ENCODE measurements around the gene SNCA.

Gene SNCA

DNA sequence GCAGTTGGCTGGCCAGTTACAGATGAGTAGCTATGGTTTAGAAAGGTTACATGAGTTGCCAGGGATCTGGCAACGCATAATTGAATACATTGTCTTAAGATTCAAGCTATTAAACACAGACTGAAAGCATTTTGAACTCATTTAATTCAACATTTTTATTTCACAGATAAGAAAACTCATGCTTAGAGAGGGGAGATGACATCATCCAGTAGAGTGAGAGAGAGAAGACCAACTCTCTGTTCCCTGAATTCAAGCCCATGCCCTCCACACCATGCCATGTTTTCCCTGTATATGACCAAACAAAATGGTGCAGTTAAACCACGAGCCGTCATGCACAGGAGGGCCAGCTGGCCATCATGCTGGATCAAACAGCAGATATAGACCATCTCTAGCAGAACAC, 22.6 kb downstream of the SNCA start:
- DNase-seq (ENCODE audit: low spot score), result no peak

DNA sequence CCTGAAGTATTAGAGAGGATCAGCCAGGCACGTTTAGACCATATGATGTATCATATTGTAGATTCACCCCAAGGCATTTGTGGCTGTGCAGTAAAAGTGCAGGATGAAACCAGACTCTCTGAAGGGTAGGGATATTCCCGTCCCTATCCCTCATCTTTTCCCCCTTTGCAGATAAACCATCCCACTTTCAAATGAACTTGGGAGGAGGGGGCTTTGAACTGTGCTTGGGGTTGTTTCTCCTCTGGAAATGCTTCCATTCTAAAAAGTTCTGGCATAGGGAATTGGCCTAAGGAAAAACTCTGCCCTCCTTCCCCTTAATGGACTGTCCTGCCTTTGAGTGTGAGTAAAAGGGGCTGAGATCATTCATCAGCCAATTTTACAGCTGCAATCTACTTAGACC, 23.8 kb downstream of the SNCA start:
- no peak for DNase-seq (ENCODE audit: low spot score)

DNA sequence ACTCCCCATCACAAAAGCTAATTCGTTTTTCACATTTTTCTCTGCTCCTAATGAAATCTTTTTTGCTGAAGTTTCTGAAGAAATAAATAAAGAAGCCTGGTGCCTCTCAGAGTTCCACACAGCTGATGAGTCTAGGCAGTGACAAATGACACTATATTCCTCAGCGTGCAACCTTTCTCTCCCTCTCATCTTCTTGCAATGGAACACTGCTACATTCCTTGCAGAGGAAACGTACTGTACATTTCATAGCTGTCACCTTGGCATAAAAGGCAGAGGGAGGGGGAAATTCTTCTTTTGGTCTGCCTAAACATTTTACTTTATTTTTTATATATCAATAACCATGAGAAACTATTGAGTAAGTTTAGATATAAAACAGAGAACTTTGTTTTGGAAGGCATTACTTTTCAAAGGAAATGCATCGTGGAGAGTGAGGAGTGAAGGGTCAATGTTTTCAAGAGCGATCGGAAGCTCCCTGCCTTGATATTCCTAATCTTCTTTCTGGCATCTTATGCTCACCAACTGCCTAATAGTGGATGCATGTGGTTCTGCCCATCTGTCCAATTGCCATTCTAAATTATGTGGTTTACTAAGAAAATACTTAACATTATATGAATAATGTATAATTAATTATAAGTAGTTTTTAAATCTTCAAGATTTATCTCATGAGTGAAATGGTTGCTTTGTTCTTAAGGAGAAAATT, 29.4 kb downstream of the SNCA start:
- no peak for DNase-seq (ENCODE audit: low spot score)

DNA sequence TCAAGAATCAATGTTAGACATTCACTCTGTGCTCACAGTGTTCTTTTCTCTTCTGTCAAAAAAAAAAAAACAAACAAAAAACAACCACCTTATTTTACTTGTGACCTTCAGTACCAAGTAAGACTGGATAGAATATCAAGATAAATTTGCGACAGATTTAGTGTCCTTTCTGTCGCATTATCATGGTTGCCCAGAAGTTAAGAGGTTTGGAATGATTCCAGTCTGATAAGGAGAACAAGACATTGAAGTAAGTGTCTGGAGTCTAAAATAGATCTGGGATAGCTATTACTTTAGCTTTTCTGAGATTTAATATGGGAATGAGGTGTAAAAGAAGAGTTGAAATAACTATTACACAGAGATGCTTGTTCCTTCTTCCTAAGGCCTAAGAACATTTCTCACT, 31.7 kb downstream of the SNCA start:
- no peak for DNase-seq (ENCODE audit: low spot score)

DNA sequence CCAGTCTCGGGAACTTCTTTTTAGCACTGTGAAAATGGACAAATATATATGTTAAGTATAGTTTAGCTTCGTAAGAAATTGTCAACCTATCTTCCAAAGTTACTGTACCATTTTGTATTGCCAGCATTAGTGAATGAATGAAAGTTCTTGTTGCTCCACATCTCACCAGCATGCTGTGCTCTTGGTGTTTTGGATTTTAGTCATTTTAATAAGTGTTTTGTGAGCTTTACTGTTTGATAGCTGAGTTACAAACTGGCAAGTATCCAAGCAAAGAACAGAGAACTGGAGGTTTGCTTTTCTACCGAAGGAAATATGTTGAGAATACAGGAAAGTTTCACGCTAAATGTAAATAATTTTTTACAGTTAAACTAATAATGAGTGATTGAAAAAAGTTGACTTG, 33.0 kb downstream of the SNCA start:
- no peak for DNase-seq (ENCODE audit: low spot score)

DNA sequence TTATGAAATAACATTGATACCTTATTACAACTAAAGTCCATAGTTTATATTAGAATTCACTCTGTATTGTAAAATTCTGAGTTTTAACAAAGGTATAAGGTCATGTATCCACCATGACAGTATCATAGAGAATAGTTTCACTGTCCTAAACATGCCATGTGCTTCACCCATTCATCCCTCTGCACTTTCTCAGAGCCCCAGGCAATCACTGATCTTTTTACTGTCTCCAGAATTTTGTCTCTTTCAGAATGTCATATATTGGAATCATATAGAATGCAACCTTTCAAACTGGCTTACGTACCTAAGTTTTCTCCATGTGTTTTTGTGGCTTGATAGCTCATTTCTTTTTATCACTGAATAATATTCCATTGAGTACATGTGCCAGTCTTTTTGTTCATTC, 33.9 kb downstream of the SNCA start:
- DNase-seq (ENCODE audit: low spot score), result no peak

DNA sequence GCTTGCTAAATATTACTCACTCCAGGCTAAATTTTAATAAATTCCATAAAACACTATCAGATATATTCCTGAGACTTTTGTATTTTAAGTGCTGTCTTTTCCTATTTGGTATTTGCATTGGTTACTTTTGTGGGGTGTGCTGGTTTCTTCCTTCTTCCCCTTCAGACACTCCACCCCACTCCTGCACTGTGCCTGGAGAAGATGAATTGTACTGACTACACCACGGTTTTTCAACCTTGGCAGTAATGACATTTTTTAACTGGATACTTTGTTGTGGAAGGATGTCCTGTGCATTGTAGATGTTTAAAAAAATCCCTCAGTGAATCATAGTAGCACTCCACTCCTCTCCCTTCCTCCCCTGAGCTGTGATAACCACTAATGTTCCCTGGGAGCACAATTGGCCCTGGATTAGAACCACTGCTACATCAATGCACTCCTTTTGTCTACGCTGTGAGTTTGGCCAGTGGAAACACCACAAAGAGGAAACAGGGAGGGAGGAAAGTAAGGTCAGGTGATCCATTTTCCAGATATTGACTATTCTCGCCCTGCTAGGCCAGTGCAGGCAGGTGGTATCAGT, 36.3 kb downstream of the SNCA start:
- no peak for DNase-seq (ENCODE audit: low spot score)

DNA sequence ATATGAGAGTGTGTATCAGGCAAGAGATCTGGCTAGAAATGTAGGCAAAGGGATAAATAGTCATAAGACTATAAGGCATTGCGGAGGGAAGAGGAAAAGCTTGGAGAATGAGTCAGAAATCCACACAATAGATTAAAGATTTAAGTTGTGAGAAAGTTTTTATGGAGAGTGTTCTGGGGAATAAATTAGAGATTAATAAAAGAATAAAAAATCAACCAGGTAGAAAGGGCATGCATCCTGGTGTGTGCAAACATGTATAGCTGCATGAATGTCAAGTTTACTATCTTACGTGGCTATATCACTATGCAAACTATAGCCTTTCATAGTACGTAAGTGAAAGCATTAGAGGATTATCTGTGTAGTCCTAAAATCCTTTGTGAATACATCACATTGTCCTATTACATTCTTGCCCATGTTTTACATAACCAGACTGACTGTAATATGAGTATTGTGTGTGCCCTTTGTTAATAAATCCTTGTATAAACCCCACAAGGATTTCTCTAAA, 36.9 kb downstream of the SNCA start:
- no peak for DNase-seq (ENCODE audit: low spot score)

DNA sequence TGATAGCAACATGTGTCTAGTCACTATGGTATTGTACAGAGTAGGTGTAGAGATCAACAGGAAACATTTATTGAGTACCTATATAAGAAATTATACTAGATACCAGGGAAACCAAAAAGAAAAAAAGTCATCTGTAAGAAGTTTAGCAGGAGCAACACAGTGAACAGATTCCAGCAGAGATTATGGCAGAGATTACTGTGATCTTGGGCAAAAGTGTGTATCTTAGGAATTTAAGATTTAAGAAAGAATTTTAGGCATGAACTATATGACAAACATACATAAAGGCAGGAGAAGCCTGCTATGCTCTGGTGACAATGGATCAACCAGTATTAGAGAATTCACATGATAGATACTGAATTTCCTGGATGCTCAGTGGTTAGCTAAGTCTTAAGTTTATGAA, 37.9 kb downstream of the SNCA start:
- DNase-seq (ENCODE audit: low spot score), result no peak

DNA sequence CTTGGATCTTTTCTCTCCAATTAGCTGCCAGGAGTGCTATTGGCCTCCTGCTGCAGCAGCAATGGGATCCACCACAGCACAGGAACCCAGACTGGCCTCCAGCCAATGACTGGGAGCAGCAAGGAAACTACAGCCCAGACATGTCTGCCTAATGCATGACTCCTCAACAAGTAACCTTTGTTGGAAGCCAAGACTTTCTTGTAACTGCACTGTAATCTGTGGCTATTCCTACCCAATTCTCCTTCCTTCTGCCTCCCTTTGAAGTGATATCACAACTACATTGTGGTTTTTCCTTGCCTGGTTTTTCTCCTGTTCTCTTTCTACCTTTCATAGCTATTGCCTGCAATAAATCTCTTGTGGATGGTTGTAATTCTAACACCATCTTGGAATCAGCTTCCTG, 39.8 kb downstream of the SNCA start:
- DNase-seq (ENCODE audit: low spot score), result no peak

DNA sequence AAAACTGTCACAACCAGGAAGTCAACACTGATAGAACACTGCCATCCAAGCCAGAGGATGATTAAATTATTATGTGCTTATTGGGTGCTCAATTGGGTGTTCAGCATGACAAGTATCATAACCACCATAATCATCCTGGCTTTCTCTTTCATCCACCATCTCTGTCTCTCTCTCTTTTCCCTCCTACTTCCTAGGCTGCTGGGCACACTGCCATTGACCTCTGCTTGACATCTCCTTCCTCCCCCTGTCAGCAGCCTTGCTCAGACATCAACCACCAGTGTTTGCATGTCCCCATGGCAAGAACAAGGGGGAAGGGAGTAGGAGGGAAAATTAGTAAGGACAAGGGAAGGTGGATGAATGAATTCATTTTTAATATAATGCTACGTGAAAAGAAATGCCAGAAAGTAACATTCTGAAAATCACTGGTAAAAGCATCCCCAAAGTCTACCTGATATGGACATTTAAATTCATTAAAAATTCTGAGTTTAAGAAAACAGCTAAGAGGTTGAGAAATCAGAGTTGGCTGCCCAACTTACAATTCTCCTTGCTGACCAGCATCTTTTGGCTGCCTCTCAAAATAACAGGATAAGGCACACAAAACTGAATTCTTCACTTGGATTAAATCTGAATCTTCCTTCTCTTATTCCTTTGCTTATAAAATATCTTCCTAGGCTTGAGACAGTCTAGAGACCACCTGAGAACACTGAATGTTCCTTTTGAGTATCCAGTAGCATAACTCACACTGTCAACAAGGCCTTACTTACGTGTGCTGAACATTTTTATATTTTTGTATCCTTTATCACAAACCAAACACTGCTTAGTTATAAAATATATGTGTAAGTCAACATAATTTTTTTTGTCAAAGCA, 48.5 kb downstream of the SNCA start:
- DNase-seq (ENCODE audit: low spot score), result no peak

DNA sequence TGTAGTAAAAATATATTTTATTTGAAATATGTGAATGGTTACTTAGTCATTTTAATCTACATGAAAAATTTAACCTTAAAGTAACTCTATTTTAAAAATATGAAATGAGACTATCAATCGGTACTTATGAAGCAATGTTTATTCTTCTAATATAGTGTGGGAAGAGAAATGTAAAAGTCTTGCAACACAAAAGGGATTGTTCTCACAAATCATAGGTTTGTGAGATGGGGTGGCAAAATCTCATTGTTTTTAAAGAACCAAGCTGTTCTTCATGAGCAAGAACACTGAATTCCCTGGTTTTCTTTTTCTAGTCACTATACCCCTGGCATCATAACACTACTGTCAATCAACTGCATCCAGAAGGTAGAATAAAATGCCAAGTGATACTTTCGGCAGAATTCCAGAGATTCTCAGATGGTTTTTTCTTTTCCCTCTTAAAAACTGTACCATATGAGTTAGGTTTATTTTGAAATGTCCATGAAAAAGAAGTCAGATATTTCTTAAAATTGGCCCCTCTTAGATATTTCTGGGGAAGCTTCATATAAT, 52.2 kb downstream of the SNCA start:
- DNase-seq (ENCODE audit: low spot score), result no peak

DNA sequence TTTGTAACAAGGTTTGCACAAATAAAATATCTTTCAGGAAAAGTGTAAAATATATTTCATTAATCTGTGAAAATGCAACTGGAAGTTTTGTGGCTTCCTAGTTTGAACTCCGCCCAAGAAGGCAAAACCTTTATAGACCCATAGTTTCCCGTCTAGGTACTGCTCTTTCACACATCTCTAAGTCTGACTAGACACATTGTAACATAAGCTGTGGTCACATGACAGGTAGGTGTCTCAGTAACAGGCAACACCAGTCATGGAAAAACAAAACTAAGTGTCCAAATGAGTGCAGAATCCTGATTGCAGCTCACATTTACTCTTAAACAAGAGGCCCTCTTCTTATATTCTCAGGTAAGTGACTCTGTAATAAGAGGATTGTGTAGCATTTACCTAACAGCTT, 55.6 kb downstream of the SNCA start:
- no peak for DNase-seq (ENCODE audit: low spot score)

DNA sequence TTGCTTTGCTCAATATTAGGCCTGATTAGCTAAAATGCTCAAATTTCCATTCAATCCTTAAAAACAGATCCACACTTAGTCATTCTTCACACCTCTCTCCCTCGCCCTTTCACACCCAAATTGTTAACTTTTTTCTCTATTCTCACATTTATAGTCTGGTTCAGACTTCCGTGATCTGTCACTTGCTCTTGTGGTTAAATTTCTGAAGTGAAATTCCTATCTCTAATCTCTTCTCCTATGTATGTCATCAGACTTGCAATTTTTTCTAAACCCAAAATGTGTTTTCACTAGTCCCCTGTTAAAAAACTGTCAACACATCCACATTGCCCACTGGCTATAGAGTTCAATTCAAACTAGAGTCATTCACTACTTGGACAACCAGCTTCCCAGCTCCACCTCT, 63.2 kb downstream of the SNCA start:
- no peak for DNase-seq (ENCODE audit: low spot score)

DNA sequence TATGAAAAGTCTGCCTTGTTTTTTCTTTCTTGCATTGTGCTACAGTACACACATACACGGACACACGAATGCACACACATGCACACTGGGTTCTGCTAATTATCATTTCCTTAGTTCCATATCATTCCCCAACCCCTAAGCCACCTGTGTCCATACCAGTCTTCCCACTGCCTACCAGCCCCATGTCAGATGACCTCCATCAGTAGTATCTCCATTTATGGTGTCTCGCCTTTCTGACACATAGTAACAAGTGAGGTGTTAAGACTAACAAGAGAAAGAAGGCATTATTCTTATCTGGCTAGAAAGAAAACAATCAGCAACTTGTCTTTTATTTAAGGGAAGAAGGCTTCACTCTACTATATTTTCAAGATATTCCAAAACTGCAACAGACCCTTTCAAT, 67.1 kb downstream of the SNCA start:
- DNase-seq (ENCODE audit: low spot score), result no peak

DNA sequence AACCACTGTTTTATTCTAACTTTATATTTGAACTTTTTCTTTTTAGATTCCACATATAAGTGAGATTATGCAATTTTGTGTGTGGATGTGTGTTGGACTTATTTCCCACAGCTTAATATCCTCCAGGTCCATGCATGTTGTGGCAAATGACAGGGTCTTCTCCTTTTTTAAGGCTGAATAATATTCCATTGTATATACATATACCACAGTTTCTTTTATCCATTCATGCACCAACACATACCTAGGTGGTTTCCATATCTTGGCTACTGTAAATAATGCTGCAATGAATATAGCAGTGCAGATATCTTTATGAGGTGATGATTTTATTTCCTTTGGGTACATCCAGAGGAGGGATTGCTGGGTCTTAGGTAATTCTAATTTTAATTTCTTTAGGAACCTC, 69.0 kb downstream of the SNCA start:
- DNase-seq (ENCODE audit: low spot score), result no peak

DNA sequence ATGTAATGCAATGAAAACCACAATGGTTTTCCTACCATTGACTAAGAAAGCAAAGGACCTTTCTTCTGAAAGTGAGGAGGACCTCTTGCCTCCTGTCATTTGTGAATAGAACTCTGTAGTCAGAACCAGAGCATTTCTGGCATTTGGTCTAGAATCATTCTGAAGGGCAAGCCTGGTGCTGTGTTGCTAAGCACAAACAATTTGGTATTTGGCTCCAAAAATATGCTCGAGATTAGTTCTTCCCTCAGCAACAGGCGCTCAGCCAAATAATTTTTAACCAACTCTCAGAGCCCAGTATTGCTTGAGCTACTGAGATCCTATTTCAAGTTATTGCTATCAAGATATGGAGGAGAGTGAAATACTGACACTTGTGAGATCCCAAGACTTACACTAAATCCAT, 71.0 kb downstream of the SNCA start:
- DNase-seq (ENCODE audit: low spot score), result no peak

DNA sequence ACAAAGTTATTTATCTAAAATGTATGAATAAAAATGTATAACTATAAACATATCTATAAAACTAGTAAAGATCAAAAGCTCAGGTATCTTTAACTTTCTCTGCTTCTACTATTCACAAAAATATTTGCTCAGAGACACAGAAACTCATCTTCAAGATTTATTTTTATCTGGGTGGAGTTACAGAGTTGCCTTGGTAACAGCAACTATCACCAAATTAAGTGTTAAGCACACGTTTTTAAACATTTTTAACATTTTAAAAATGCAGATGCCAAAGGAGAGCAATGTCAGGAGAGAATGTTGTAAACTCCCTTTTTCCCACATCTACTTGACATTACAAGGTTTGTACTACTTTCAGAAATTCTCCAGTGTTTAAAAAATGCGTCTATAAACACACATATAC, 71.4 kb downstream of the SNCA start:
- DNase-seq (ENCODE audit: low spot score), result no peak

DNA sequence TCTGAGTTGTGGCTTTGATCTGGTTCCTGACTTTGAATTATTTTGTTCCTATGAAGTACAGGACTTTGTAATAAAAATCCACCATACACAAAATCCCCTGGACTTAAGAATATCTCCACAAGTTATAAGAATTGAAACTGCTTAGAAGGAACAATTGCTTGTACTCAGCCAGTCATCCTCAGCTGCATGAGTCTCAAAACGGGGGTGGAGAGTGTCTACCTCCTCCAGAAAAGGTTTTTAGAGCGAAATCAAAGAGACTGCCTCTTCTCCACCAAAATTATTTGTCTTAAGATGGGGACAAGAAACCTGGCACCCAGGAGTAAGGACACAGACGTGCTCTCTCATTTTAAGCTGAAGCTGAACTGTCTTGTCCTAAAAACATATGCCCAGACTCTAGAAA, 74.7 kb downstream of the SNCA start:
- no peak for DNase-seq (ENCODE audit: low spot score)

DNA sequence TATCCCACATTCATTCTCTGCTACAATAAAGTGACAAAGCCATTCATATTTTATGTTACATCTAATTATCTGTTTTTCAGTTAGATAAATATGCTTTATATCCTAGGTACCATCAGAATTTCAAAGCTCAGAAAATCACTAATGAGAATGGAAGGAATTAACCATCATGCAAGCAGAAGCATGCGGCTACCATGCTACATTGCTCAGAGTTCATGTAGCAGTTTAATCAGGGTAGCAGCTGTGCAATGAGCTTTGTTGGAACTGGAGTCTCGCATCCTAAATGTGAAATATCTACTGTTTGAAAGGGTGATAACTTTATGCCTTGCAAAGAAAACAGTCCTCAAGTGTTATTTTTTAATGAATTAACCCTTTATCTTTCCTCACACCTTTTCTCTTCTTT, 77.5 kb downstream of the SNCA start:
- no peak for DNase-seq (ENCODE audit: low spot score)

DNA sequence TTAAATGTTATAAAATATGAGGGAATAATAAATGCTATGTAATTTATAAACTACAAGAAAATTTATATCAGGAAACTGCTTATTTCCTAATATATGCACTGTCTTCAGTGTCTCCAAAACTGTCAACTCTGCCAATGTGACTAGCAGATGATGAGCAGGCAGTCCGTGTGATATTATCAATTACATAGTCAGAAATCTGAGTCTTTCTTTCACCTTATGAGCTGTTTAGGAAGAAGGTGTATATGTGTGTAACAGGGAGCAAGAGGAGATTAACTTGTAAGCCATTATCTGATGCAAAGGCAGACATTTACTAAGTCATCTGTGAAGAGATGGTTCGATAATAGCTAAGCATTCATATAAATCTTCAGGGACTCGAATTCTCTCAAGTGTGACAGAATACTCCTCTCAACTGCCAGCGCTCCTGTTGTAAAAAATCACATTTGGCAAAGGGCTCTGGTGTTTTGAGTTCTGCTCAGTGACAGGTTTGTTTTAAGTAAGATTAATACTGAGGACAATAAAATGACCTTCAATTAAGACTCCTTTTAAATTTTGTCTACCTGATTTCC, 79.7 kb downstream of the SNCA start:
- no peak for DNase-seq (ENCODE audit: low spot score)

DNA sequence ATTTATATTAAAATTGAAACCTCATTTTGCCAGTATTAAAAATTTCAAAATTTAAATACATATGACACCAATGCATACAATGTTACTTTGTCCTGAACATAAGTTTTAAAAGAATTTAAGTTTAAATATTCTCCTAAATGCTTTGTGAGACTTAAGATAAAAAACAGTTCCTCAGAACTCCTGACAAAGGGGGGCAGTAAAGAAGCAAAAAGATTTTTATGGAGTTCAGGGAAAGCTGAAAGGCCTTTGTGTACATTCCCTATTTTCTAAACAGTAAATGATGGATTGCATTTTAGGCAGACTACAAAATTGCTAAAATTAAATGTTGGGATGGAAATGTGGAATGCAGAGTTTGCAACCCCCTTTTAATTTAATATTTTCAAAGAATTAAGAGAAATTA, 81.7 kb downstream of the SNCA start:
- no peak for DNase-seq (ENCODE audit: low spot score)

DNA sequence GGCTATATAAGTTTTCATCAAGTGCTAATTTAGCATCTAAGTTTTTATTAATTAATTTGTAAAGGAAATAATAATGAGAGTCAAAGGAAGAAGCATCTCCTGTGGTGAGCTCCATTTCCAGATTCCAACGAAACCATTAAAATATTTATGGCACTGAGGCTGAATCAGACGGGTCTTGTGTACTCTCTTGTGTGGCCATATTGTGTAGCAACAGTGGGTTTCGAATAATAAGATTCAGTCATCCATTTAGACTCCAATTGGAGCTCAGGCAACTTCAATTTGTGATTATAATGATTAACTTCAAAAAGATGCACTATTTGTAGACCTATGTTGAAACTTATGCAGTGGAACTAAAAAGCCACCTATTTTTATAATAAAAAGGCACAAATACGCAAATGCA, 82.4 kb downstream of the SNCA start:
- no peak for DNase-seq (ENCODE audit: low spot score)
